Measurements from ENCODE around the gene NBAS. TPM values are rescaled to one million over a fixed set of nuclear protein-coding genes. Genes with fewer than 3 reads are reported as not detected.

The NBAS gene
- total RNA-seq, 1 experiment from 2014 or later: 32.5 TPM

DNA sequence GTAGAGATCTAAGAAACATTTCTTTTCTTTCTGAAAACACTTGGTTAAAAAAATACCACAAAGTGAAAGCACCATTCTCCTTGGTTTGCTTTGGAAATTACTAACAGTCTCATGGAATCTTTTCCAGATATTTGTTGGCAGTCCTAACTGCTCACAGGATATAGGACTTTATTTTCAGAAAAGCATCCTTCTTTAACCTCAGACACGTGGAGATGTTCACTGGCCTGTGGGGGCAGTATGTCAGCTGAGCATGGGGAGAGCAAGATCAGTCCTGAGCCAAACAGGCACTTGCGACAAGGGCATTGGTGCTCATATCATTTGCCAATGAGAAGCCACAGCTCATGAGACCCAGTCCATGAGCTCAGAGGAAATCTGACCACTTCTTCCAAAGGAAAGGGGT, 371.9 kb downstream of the NBAS start:
- Histone ChIP-seq H3K23me2 (ENCODE audit: insufficient read length, low read depth, low read length, poor library complexity, severe bottlenecking) (no peaks in the 10 kb centered on the region), H3K56ac (ENCODE audit: insufficient read length, low read depth, low read length) (no peak overlapping the region), H3K4me2 (ENCODE audit: insufficient read depth, insufficient read length, low read length) (no peak overlapping the region), H3K4ac (ENCODE audit: low read depth, low read length) (no peak overlapping the region), H3K27me3 (ENCODE audit: insufficient read depth, low read length) (no peaks in the 10 kb centered on the region), H3K9ac (ENCODE audit: extremely low read depth, insufficient read length, low read length) (no peak overlapping the region), H3T11ph (ENCODE audit: low read length) (no peak overlapping the region), H2AFZ (ENCODE audit: low read length) (no peak overlapping the region), H3K79me1 (ENCODE audit: insufficient read depth, low read depth, low read length, poor library complexity, severe bottlenecking) (no peaks in the 10 kb centered on the region), H3K18ac (ENCODE audit: insufficient read length, low read depth, low read length) (no peak overlapping the region), H3K79me2 (ENCODE audit: insufficient read depth, low read length) (no peaks in the 10 kb centered on the region), H2BK5ac (ENCODE audit: insufficient read length, low read length) (no peak overlapping the region), H2BK120ac (ENCODE audit: low read depth, low read length, poor library complexity, severe bottlenecking) (no peak overlapping the region), H4K20me1 (ENCODE audit: control insufficient read depth, insufficient read depth, insufficient read length) (no peaks in the 10 kb centered on the region), H4K5ac (ENCODE audit: insufficient read length, low read depth, low read length) (no peak overlapping the region), H3K4me1 (ENCODE audit: insufficient read depth, low read length) (no peaks in the 10 kb centered on the region), H2BK15ac (ENCODE audit: low read depth, low read length) (no peak overlapping the region), H2AK5ac (ENCODE audit: insufficient read length, low read length) (no peak overlapping the region), H2BK20ac (ENCODE audit: low read depth, low read length, poor library complexity, severe bottlenecking) (no peak overlapping the region), H3K14ac (ENCODE audit: insufficient read depth, low read length) (no peak overlapping the region), H3K23ac (ENCODE audit: insufficient read length, low read depth, low read length) (no peak overlapping the region), H4K91ac (ENCODE audit: insufficient read length, low read depth, low read length) (no peak overlapping the region), H3K9me3 (ENCODE audit: control insufficient read depth, low read depth, low read length) (no peaks in the 10 kb centered on the region), H3K27ac (ENCODE audit: insufficient read length, low read depth, low read length) (no peak overlapping the region), H2BK12ac (ENCODE audit: insufficient read length, low read depth, low read length) (no peak overlapping the region), H4K8ac (replicated peaks; ENCODE audit: insufficient read length, low read depth, low read length) (peak overlapping the region; percentile 82)
- no peaks in the 10 kb centered on the region for H3K36me3 Mint-ChIP-seq (ENCODE audit: insufficient read depth in 1 of 3, low read depth in 3 of 3)
- peak overlapping the region in 1 of 3 experiments; percentile 34; a peak in 1 of 7 replicates for H3K27ac Mint-ChIP-seq
- no CpG with 5 or more reads among the region's 2 CpGs for WGBS (ENCODE audit: extremely low coverage, insufficient read length, low lambda C conversion rate)
- peaks cover 0 to 6% of the 10 kb centered on the region in 2 experiments; a peak in 2 of 4 replicates for H3K4me1 Mint-ChIP-seq
- peak; percentile 46 for DNase-seq
- H3K4me3 Mint-ChIP-seq: no peak overlapping the region
- H3K27me3 Mint-ChIP-seq (ENCODE audit: low read depth): no peaks in the 10 kb centered on the region
- TF ChIP-seq, protein P1, sequence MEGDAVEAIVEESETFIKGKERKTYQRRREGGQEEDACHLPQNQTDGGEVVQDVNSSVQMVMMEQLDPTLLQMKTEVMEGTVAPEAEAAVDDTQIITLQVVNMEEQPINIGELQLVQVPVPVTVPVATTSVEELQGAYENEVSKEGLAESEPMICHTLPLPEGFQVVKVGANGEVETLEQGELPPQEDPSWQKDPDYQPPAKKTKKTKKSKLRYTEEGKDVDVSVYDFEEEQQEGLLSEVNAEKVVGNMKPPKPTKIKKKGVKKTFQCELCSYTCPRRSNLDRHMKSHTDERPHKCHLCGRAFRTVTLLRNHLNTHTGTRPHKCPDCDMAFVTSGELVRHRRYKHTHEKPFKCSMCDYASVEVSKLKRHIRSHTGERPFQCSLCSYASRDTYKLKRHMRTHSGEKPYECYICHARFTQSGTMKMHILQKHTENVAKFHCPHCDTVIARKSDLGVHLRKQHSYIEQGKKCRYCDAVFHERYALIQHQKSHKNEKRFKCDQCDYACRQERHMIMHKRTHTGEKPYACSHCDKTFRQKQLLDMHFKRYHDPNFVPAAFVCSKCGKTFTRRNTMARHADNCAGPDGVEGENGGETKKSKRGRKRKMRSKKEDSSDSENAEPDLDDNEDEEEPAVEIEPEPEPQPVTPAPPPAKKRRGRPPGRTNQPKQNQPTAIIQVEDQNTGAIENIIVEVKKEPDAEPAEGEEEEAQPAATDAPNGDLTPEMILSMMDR (conservative IDR thresholded peaks at IDR 0.05): peak; percentile 56
- no peaks in the 10 kb centered on the region for H3K9me3 Mint-ChIP-seq
